ENCODE results near the gene TMPRSS6.

Gene TMPRSS6

DNA sequence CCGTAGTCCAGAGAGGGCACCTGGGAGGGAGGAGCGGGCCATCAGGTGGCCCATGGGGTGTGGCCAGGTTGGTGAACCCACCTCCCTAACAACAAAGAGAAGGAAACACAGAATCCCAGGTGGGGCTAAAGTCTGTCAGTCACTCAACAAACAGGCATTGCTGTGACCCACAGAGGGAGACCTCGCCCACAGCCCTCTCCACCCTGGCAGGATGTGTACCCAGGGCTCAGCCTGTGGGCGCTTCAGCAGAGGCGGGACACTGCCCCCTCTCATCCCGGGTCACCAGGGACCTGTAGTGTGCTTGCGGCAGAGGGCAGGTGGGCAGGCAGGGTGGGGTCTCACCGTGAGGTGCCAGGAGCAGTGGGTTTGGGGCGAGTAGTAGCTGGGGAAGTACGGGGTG, 25.1 kb downstream of the TMPRSS6 start:
- TF ChIP-seq CTCF (IDR thresholded peaks at IDR 0.05), result no peak
- Histone ChIP-seq H3K27me3 (peaks cover 27% of the 10 kb centered on the region), H3K27ac (no peak overlapping the region)

GRCh38 chr22:37083914-37084313, 25.6 kb downstream of the TMPRSS6 start:
- H3K27me3 ChIP-seq, result peaks cover 32% of the 10 kb centered on the region
- H3K36me3 ChIP-seq, result no peaks in the 10 kb centered on the region
- H3K9me3 ChIP-seq, result no peaks in the 10 kb centered on the region
- no peak for TF ChIP-seq CTCF (IDR thresholded peaks at IDR 0.05)
- no peak overlapping the region for H3K27ac ChIP-seq
- H3K4me3 ChIP-seq (ENCODE audit: low read depth in 1 of 2, low read length in 1 of 2), result no peak overlapping the region
- no peaks in the 10 kb centered on the region for H3K4me1 ChIP-seq (ENCODE audit: control insufficient read depth in 1 of 2, insufficient read depth in 1 of 2, low read depth in 1 of 2, low read length in 1 of 2)

More for the DNA sequence above, 25.1 kb downstream of the TMPRSS6 start:
- Histone ChIP-seq H3K4me1 (ENCODE audit: control insufficient read depth in 1 of 2, insufficient read depth in 1 of 2, low read depth in 1 of 2, low read length in 1 of 2) (no peaks in the 10 kb centered on the region), H3K36me3 (no peaks in the 10 kb centered on the region), H3K4me3 (ENCODE audit: low read depth in 1 of 2, low read length in 1 of 2) (no peak overlapping the region), H3K9me3 (no peaks in the 10 kb centered on the region)

DNA sequence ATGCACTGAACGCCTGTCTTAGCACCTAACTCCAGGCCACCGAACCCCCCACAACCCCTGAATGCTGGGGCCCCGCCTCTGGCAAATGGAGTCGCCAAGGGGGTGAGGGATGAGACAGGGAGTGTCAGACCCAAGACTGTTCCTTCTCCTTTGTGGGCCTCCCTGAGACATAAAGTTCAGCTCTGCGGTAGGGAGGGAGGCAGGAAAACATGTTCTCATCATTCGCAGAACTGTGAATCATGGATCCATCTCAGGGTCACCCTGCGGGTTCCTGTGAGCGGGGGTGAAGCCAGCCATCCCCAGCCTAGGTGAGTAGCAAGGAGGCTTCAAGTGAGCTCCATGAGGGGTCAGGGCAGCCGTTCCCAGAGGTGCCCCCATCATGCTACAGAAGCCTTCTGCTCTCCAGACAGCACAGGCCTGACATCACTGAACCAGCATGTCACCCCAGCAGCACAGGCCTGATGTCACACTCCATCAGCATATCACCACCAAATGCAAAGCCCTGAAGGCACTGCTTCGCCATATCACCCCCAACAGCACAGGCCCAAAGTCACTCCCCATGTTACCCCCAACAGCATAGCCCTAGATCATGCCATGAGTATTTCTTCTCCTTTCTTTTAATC, 27.2 kb downstream of the TMPRSS6 start:
- no peaks in the 10 kb centered on the region for H3K4me1 ChIP-seq (ENCODE audit: control insufficient read depth in 1 of 2, insufficient read depth in 1 of 2, low read depth in 1 of 2, low read length in 1 of 2)
- no peak for TF ChIP-seq CTCF (IDR thresholded peaks at IDR 0.05)
- H3K4me3 ChIP-seq (ENCODE audit: low read depth in 1 of 2, low read length in 1 of 2), result no peak overlapping the region
- no peak overlapping the region for H3K27ac ChIP-seq
- H3K27me3 ChIP-seq, result peaks cover 30% of the 10 kb centered on the region
- H3K36me3 ChIP-seq, result no peaks in the 10 kb centered on the region
- no peaks in the 10 kb centered on the region for H3K9me3 ChIP-seq

- Histone ChIP-seq H3K4me3 (ENCODE audit: low read depth in 1 of 2, low read length in 1 of 2) (no peak overlapping the region), H3K27ac (no peak overlapping the region), H3K9me3 (no peaks in the 10 kb centered on the region), H3K36me3 (no peaks in the 10 kb centered on the region), H3K27me3 (peaks cover 44% of the 10 kb centered on the region), H3K4me1 (ENCODE audit: control insufficient read depth in 1 of 2, insufficient read depth in 1 of 2, low read depth in 1 of 2, low read length in 1 of 2) (no peaks in the 10 kb centered on the region)
- no peak for TF ChIP-seq CTCF (IDR thresholded peaks at IDR 0.05)
Observed at GRCh38 chr22:37080838-37081237, 28.7 kb downstream of the TMPRSS6 start.

DNA sequence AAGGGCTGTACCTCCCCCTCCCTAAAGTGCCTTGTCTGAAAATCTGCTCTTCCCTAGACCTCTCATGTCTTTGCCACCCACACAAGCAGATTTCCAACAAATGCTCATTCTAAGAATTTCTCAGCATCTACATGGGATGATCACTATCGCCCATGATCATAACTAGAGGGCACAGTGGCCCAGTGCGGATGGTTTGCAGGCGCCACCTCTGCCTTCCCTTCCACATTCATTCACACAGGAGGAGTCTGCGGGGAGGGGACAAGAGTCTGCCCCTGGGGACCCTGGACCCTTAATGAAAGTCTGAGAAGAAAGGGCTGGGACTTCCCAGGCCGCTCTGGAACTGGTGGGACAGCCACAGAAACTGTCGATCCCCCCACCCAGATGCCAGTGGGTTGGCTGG, 29.1 kb downstream of the TMPRSS6 start:
- no peak for TF ChIP-seq CTCF (IDR thresholded peaks at IDR 0.05)
- H3K4me3 ChIP-seq (ENCODE audit: low read depth in 1 of 2, low read length in 1 of 2), result no peak overlapping the region
- no peak overlapping the region for H3K27ac ChIP-seq
- no peaks in the 10 kb centered on the region for H3K9me3 ChIP-seq
- peaks cover 44% of the 10 kb centered on the region for H3K27me3 ChIP-seq
- no peaks in the 10 kb centered on the region for H3K36me3 ChIP-seq
- no peaks in the 10 kb centered on the region for H3K4me1 ChIP-seq (ENCODE audit: control insufficient read depth in 1 of 2, insufficient read depth in 1 of 2, low read depth in 1 of 2, low read length in 1 of 2)
